CD4-positive, alpha-beta T cell (primary cell): ENCODE measurements around the gene DLGAP3. TPM values are rescaled to one million over a fixed set of nuclear protein-coding genes. Genes with fewer than 3 reads are reported as not detected.
A peak's percentile ranks its signal among the peaks of the same experiment; 100 is the strongest.

Experiments used
- ATAC-seq: fragments of 200-7000 bp; cut with Tn5 transposase; one replicate; pipeline ENCODE4 v1.10.0; 2022; ENCODE audit warnings: mild to moderate bottlenecking; ENCODE audit not compliant: poor library complexity
- CTCF ChIA-PET: fragments of 350-600 bp; sonication (Branson Sonifier 250); formaldehyde crosslinking; loops from one replicate; lab custom pipeline; 2021; ENCODE audit warnings: antibody characterized with exemption, inconsistent platforms; lab: Charles Lee
- POLR2A ChIA-PET: fragments of 350-600 bp; sonication (Branson Sonifier 250); formaldehyde crosslinking; loops from one replicate; lab custom pipeline; 2021; ENCODE audit warnings: antibody characterized with exemption, inconsistent platforms; lab: Charles Lee
- DNase-seq, 14 experiments: peaks; one replicate each; pipeline ENCODE4 v3.0.0-alpha.2; 2013 to 2020; ENCODE audit warnings: mixed read lengths in 2 of 14
- H3K27ac ChIP-seq, 2 donors: one replicate each; pipeline versions ENCODE4 v1.5.1 to v1.7.0; 2013; ENCODE audit warnings: low read length in 2 of 2, low read depth in 1 of 2, mild to moderate bottlenecking in 1 of 2
- H3K27me3 ChIP-seq, 2 experiments: 1 replicate in 1 of 2; 2 replicates in 1 of 2; pipeline versions ENCODE4 v1.6.1 to v1.7.0; 2013; ENCODE audit warnings: low read length in 2 of 2, control low read depth in 1 of 2, mild to moderate bottlenecking in 1 of 2, moderate library complexity in 1 of 2; ENCODE audit not compliant: insufficient read depth in 2 of 2, control insufficient read depth in 1 of 2
- H3K36me3 ChIP-seq: one replicate; pipeline ENCODE4 v1.6.1; 2013; ENCODE audit warnings: low read length, control low read depth; ENCODE audit not compliant: insufficient read depth
- H3K4me1 ChIP-seq: one replicate; pipeline ENCODE4 v1.6.1; 2013; ENCODE audit warnings: low read length, control low read depth; ENCODE audit not compliant: insufficient read depth
- H3K4me3 ChIP-seq: one replicate; pipeline ENCODE4 v1.5.1; 2013; ENCODE audit warnings: mild to moderate bottlenecking, low read length, moderate library complexity
- H3K9me3 ChIP-seq, 2 experiments: 1 replicate in 1 of 2; 2 replicates in 1 of 2; pipeline versions ENCODE4 v1.6.1 to v1.7.0; 2013; ENCODE audit warnings: low read length in 2 of 2, mild to moderate bottlenecking in 2 of 2, control low read depth in 1 of 2, moderate library complexity in 1 of 2; ENCODE audit not compliant: control insufficient read depth in 1 of 2, insufficient read depth in 1 of 2
- H3K27ac Mint-ChIP-seq: one replicate; pipeline ENCODE4 v1.8.0; 2020; ENCODE audit warnings: mixed read lengths
- H3K27me3 Mint-ChIP-seq: one replicate; pipeline ENCODE4 v1.8.0; 2021; ENCODE audit warnings: mixed read lengths
- H3K36me3 Mint-ChIP-seq: one replicate; pipeline ENCODE4 v1.8.0; 2021; ENCODE audit warnings: low read depth, mixed read lengths
- H3K4me1 Mint-ChIP-seq: one replicate; pipeline ENCODE4 v1.8.0; 2021; ENCODE audit warnings: low read depth, mixed read lengths
- H3K4me3 Mint-ChIP-seq: one replicate; pipeline ENCODE4 v1.8.0; 2020; ENCODE audit warnings: mild to moderate bottlenecking, mixed read lengths
- H3K9me3 Mint-ChIP-seq: one replicate; pipeline ENCODE4 v1.8.0; 2020; ENCODE audit warnings: mixed read lengths
- intact Hi-C, 2 experiments: fragments of 100-400 bp; cut with DNase I in 1 of 2; cut with micrococcal nuclease in 1 of 2; formaldehyde crosslinking; loops; one replicate each; pipeline versions ENCODE4 v1.15.1 to v1.9.0; 2023 to 2025; cut with DNase I, micrococcal nuclease
- total RNA-seq, 174 experiments: library from RNA in 2 of 174; stranded (reverse) in 2 of 174; gene quantifications; one replicate each; pipeline ENCODE4 v1.2.3 and lab custom pipeline; 2021 to 2026
- TF ChIP-seq, protein P1 (sequence below): fragments of 200-600 bp; IDR thresholded peaks from one replicate; pipeline ENCODE4 v1.8.0; 2022; ENCODE audit warnings: antibody characterized with exemption, mild to moderate bottlenecking

Gene DLGAP3
- total RNA-seq, 2 experiments from 2014 or later: 0.34 to 0.44 TPM

- no peak overlapping the region for H3K27ac Mint-ChIP-seq
- H3K9me3 Mint-ChIP-seq: no peaks in the 10 kb centered on the region
- peaks cover 0 to 1% of the 10 kb centered on the region in 2 experiments for H3K9me3 ChIP-seq
- H3K4me1 Mint-ChIP-seq: no peaks in the 10 kb centered on the region
- CTCF ChIA-PET: no interaction called here
- H3K27ac ChIP-seq: no peak overlapping the region
- no peaks in the 10 kb centered on the region for H3K36me3 ChIP-seq
- TF ChIP-seq, protein P1, sequence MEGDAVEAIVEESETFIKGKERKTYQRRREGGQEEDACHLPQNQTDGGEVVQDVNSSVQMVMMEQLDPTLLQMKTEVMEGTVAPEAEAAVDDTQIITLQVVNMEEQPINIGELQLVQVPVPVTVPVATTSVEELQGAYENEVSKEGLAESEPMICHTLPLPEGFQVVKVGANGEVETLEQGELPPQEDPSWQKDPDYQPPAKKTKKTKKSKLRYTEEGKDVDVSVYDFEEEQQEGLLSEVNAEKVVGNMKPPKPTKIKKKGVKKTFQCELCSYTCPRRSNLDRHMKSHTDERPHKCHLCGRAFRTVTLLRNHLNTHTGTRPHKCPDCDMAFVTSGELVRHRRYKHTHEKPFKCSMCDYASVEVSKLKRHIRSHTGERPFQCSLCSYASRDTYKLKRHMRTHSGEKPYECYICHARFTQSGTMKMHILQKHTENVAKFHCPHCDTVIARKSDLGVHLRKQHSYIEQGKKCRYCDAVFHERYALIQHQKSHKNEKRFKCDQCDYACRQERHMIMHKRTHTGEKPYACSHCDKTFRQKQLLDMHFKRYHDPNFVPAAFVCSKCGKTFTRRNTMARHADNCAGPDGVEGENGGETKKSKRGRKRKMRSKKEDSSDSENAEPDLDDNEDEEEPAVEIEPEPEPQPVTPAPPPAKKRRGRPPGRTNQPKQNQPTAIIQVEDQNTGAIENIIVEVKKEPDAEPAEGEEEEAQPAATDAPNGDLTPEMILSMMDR: no peak
- H3K36me3 Mint-ChIP-seq: no peaks in the 10 kb centered on the region
- ATAC-seq: no peak
- no peaks in the 10 kb centered on the region for H3K4me1 ChIP-seq
- no peak for DNase-seq
- no peak overlapping the region for H3K4me3 ChIP-seq
- intact Hi-C loops: no loop called here
- no peak overlapping the region for H3K4me3 Mint-ChIP-seq
- H3K27me3 Mint-ChIP-seq: peaks cover 19% of the 10 kb centered on the region
- POLR2A ChIA-PET: interaction anchor here (0.6 kb wide), 1 partner anchor 518 kb away, joined by 3 read pairs; no protein-coding TSS in a partner anchor
- H3K27me3 ChIP-seq: no peaks in the 10 kb centered on the region
These were observed 31.1 kb downstream of the DLGAP3 start for GRCh38 chr1:34898330-34898761.

DNA sequence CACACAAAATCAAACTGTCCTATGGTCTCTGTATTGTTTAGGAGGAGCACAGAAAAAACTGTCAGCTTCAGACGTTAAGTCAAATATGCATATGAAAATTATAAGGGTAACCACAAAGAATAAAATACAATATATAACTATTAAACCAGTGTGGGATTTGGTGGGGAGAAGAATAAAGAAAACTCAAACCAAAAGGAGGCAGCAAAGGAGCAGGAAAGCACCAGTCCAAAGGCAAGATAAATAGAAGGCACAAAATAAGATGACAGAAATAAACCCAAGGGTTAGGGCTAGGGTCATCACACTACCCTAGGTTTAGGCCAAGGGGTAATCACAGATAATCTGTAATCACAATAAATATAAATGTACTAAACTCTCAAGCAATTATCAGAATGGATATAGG lies 32.8 kb downstream of the DLGAP3 start:
- Histone ChIP-seq H3K4me3 (no peak overlapping the region), H3K36me3 (no peaks in the 10 kb centered on the region), H3K27ac (no peak overlapping the region), H3K27me3 (no peaks in the 10 kb centered on the region), H3K9me3 (peaks cover 7 to 16% of the 10 kb centered on the region in 2 experiments), H3K4me1 (no peaks in the 10 kb centered on the region)
- POLR2A ChIA-PET: no interaction called here
- H3K27ac Mint-ChIP-seq: no peak overlapping the region
- ATAC-seq (no peak), DNase-seq (peak in 2 of 14 experiments; percentile 11 to 24)
- no peaks in the 10 kb centered on the region for H3K36me3 Mint-ChIP-seq
- intact Hi-C loops: no loop called here
- CTCF ChIA-PET: no interaction called here
- TF ChIP-seq, protein P1: no peak
- peaks cover 2% of the 10 kb centered on the region for H3K9me3 Mint-ChIP-seq
- H3K4me3 Mint-ChIP-seq: no peak overlapping the region
- H3K27me3 Mint-ChIP-seq: peaks cover 9% of the 10 kb centered on the region
- H3K4me1 Mint-ChIP-seq: no peaks in the 10 kb centered on the region

DNA sequence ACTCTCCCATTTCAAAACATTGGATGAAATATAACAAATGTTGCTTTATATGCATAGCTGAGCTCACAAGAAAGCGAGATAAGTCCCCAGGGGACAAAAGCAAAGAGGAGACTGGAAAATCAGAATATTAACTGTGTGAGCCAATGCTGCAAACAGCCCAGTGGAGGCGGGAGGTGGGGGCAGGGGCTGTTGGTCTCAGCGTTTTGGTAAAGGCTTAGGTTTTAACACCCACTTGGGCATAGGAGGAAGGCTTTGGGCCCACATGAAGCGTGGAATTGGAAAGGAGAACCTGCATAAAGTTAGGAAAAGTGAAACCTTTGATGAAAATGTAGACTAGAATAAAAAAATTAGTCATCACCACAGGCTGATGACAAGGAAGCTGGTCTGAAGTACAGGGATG lies 39.7 kb downstream of the DLGAP3 start:
- TF ChIP-seq, protein P1: no peak
- Histone ChIP-seq H3K4me3 (no peak overlapping the region), H3K36me3 (no peaks in the 10 kb centered on the region), H3K4me1 (peaks cover 13% of the 10 kb centered on the region), H3K27ac (no peak overlapping the region), H3K9me3 (peaks cover 18 to 23% of the 10 kb centered on the region in 2 experiments), H3K27me3 (peaks cover 32 to 37% of the 10 kb centered on the region in 2 experiments)
- ATAC-seq (no peak), DNase-seq (no peak)
- POLR2A ChIA-PET: no interaction called here
- no peaks in the 10 kb centered on the region for H3K36me3 Mint-ChIP-seq
- peaks cover 3% of the 10 kb centered on the region for H3K4me1 Mint-ChIP-seq
- H3K4me3 Mint-ChIP-seq: no peak overlapping the region
- peaks cover 45% of the 10 kb centered on the region for H3K27me3 Mint-ChIP-seq
- H3K27ac Mint-ChIP-seq: no peak overlapping the region
- intact Hi-C loops: loop anchor here in 1 of 2 experiments (10.0 kb wide), 1 partner anchor 1445 kb away; no protein-coding TSS in a partner anchor
- H3K9me3 Mint-ChIP-seq: peaks cover 2% of the 10 kb centered on the region
- CTCF ChIA-PET: no interaction called here
